ENCODE results near the gene CHST11. TPM values are rescaled to one million over a fixed set of nuclear protein-coding genes. Genes with fewer than 3 reads are reported as not detected.
A peak's percentile ranks its signal among the peaks of the same experiment; 100 is the strongest.

Gene CHST11
- total RNA-seq, 4 donors from 2014 or later, result 20.8 to 56.7 (median 26.5) TPM

- peaks cover 0 to 26% (median 9%) of the 10 kb centered on the region in 4 donors for H3K4me1 ChIP-seq
Measured at GRCh38 chr12:104747330-104747729, 290.6 kb downstream of the CHST11 start.

DNA sequence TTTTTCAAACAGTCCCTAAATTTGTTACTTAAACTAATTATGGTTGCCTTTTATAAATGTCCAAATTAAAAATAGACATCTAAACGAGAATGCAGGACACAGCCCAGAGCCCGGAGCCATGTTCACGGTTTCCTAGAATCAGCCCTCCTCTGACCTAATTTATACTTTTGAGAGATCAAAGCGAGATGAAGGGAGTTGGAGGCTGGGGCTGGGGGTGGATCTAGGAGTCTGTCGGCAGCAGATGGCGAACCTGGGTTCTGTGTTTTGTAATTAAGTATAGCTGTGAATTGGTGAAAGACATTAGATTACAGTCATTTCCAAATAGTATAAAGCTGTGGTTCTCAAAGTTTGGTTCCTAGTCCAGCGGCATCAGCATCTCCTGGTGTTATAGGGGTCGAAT is 291.2 kb downstream of the CHST11 start:
- no peaks in the 10 kb centered on the region for H3K27me3 ChIP-seq
- H3K4me3 ChIP-seq, result no peak overlapping the region
- no peak for DNase-seq (ENCODE audit: low spot score in 2 of 2)
- 63 to 66% methylated on average over 8 of the region's 8 CpGs for WGBS, 2 donors
- no peak overlapping the region for H3K27ac ChIP-seq
- TF ChIP-seq POLR2A (IDR thresholded peaks at IDR 0.05), result no peak
- TF ChIP-seq, protein P1, sequence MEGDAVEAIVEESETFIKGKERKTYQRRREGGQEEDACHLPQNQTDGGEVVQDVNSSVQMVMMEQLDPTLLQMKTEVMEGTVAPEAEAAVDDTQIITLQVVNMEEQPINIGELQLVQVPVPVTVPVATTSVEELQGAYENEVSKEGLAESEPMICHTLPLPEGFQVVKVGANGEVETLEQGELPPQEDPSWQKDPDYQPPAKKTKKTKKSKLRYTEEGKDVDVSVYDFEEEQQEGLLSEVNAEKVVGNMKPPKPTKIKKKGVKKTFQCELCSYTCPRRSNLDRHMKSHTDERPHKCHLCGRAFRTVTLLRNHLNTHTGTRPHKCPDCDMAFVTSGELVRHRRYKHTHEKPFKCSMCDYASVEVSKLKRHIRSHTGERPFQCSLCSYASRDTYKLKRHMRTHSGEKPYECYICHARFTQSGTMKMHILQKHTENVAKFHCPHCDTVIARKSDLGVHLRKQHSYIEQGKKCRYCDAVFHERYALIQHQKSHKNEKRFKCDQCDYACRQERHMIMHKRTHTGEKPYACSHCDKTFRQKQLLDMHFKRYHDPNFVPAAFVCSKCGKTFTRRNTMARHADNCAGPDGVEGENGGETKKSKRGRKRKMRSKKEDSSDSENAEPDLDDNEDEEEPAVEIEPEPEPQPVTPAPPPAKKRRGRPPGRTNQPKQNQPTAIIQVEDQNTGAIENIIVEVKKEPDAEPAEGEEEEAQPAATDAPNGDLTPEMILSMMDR (IDR thresholded peaks at IDR 0.05), result no peak
- TF ChIP-seq EP300 (IDR thresholded peaks at IDR 0.05), result no peak
- no peaks in the 10 kb centered on the region for H3K9me3 ChIP-seq
- peaks cover 0 to 20% (median 6%) of the 10 kb centered on the region in 4 donors for H3K4me1 ChIP-seq
- no peaks in the 10 kb centered on the region for H3K36me3 ChIP-seq

More at GRCh38 chr12:104747330-104747729, 290.6 kb downstream of the CHST11 start:
- no peak for TF ChIP-seq POLR2A (IDR thresholded peaks at IDR 0.05)
- TF ChIP-seq, protein P1 (IDR thresholded peaks at IDR 0.05), result no peak
- TF ChIP-seq EP300 (IDR thresholded peaks at IDR 0.05), result no peak
- Histone ChIP-seq H3K9me3 (no peaks in the 10 kb centered on the region), H3K27ac (no peak overlapping the region), H3K27me3 (no peaks in the 10 kb centered on the region), H3K36me3 (no peaks in the 10 kb centered on the region), H3K4me3 (no peak overlapping the region)
- no peak for DNase-seq (ENCODE audit: low spot score in 2 of 2)
- 60 to 68% methylated on average over 2 of the region's 2 CpGs for WGBS, 2 donors

DNA sequence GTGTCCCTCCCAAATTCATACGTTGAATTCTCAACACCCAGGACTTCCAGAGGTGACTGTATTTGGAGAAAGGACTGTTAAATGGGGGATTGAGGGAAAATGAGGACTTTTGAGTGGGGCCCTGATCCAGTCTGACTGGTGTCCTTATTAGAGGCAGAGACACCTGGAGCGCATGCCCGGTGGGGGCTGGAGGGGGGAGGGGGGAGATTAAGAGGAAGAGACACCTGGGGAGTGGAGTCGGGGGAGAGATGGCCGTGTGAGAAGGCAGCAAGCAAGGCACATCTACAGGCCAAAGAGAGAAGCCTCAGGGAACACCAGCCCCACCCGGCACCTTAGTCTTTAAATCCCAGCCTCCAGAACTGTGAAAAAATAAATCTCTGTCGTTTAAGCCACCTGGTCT is 291.6 kb downstream of the CHST11 start:
- Histone ChIP-seq H3K4me3 (no peak overlapping the region), H3K27ac (no peak overlapping the region)
- WGBS, 2 donors, result 64 to 72% methylated on average over 7 of the region's 7 CpGs

DNA sequence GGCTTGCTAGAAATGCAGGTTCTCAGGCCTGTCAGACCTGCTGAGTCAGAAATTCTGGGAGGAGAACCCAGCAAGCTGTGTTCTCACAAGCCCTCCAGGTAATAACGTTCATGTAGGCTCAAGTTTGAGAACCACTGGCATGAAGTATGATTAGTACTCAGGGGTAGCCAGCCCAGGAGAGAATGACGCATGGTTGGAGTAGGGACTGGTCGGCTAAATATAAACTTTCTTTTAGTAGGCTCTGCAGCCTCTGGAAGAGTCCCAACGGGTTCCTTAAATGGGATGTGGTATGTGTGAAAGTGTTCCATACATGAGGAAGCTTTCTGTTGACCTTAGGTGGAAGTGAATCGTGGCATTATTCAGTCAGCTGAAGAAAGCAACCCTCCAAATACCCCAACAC is 292.0 kb downstream of the CHST11 start:
- TF ChIP-seq EP300 (IDR thresholded peaks at IDR 0.05), result peak in 1 of 2 donors; percentile 9
- no peak for TF ChIP-seq POLR2A (IDR thresholded peaks at IDR 0.05)
- H3K27me3 ChIP-seq, result no peaks in the 10 kb centered on the region
- H3K27ac ChIP-seq, result no peak overlapping the region
- 47 to 48% methylated on average over 5 of the region's 5 CpGs for WGBS, 2 donors
- H3K4me3 ChIP-seq, result no peak overlapping the region
- no peaks in the 10 kb centered on the region for H3K9me3 ChIP-seq
- peaks cover 0 to 18% (median 5%) of the 10 kb centered on the region in 4 donors for H3K4me1 ChIP-seq
- H3K36me3 ChIP-seq, result no peaks in the 10 kb centered on the region
- DNase-seq (ENCODE audit: low spot score in 2 of 2), result no peak

More for the DNA sequence above, 291.6 kb downstream of the CHST11 start:
- H3K4me1 ChIP-seq, result peaks cover 0 to 18% (median 5%) of the 10 kb centered on the region in 4 donors
- DNase-seq (ENCODE audit: low spot score in 2 of 2), result no peak
- no peaks in the 10 kb centered on the region for H3K36me3 ChIP-seq
- TF ChIP-seq, protein P1 (IDR thresholded peaks at IDR 0.05), result no peak
- no peak for TF ChIP-seq EP300 (IDR thresholded peaks at IDR 0.05)
- no peak for TF ChIP-seq POLR2A (IDR thresholded peaks at IDR 0.05)
- no peaks in the 10 kb centered on the region for H3K27me3 ChIP-seq
- H3K9me3 ChIP-seq, result no peaks in the 10 kb centered on the region

GRCh38 chr12:104749545-104749944 is 292.8 kb downstream of the CHST11 start:
- Histone ChIP-seq H3K4me3 (no peak overlapping the region), H3K9me3 (no peaks in the 10 kb centered on the region), H3K36me3 (no peaks in the 10 kb centered on the region), H3K27ac (no peak overlapping the region), H3K27me3 (no peaks in the 10 kb centered on the region), H3K4me1 (peaks cover 0 to 18% (median 5%) of the 10 kb centered on the region in 4 donors)
- no peak for DNase-seq (ENCODE audit: low spot score in 2 of 2)
- TF ChIP-seq, protein P1 (IDR thresholded peaks at IDR 0.05), result no peak
- TF ChIP-seq EP300 (IDR thresholded peaks at IDR 0.05) (no peak), POLR2A (IDR thresholded peaks at IDR 0.05) (no peak)
- WGBS, 2 donors, result 89 to 91% methylated on average over 4 of the region's 4 CpGs

DNA sequence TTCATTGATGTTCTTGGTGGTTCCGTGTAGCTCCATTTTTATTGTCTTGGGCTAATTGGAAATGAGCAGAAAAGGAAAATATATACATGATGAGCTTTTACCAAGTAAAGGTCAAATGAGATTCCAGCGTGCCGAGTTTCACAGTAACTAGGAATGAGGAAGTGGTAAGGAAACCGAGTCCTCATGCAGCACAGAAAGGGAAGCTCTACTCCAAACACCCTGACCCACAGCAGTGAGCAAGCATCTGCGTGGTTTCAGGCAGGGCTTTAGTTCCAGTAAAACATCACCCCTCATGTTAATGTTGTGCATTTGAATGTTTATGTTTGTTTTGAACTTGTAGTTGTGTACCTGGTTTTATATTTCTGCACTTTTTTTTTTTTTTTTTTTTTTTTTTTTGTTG is 293.3 kb downstream of the CHST11 start:
- H3K4me1 ChIP-seq, result peaks cover 0 to 18% (median 5%) of the 10 kb centered on the region in 4 donors
- WGBS, 2 donors, result 59 to 70% methylated on average over 5 of the region's 5 CpGs
- H3K36me3 ChIP-seq, result no peaks in the 10 kb centered on the region
- no peaks in the 10 kb centered on the region for H3K9me3 ChIP-seq
- TF ChIP-seq, protein P1 (IDR thresholded peaks at IDR 0.05), result no peak
- TF ChIP-seq POLR2A (IDR thresholded peaks at IDR 0.05) (no peak), EP300 (IDR thresholded peaks at IDR 0.05) (peak in 1 of 2 donors; percentile 57)
- peak in 1 of 2 donors; percentile 20 for DNase-seq (ENCODE audit: low spot score in 2 of 2)
- H3K27me3 ChIP-seq, result no peaks in the 10 kb centered on the region
- H3K4me3 ChIP-seq, result no peak overlapping the region
- no peak overlapping the region for H3K27ac ChIP-seq
